Activated CD8-positive, alpha-beta T cell treated with anti-CD3 and anti-CD28 coated beads for 36 hours (primary cell): ENCODE measurements around the gene CRELD2. TPM values are rescaled to one million over a fixed set of nuclear protein-coding genes. Genes with fewer than 3 reads are reported as not detected.

Experiments used
- ATAC-seq: fragments of 200-7000 bp; cut with Tn5 transposase; one replicate; pipeline ENCODE4 v1.10.0; 2021; ENCODE audit warnings: mild to moderate bottlenecking, moderate library complexity
- CTCF ChIA-PET: fragments of 350-600 bp; sonication (Branson Sonifier 250); formaldehyde crosslinking; loops from one replicate; lab custom pipeline; 2021; ENCODE audit warnings: antibody characterized with exemption; lab: Charles Lee
- POLR2A ChIA-PET: fragments of 350-600 bp; sonication (Branson Sonifier 250); formaldehyde crosslinking; loops from one replicate; lab custom pipeline; 2021; ENCODE audit warnings: antibody characterized with exemption; lab: Charles Lee
- DNase-seq: peaks from one replicate; pipeline ENCODE4 v3.0.0-alpha.2; 2020
- H3K27ac Mint-ChIP-seq: one replicate; pipeline ENCODE4 v1.8.0; 2021; ENCODE audit warnings: mild to moderate bottlenecking, mixed read lengths
- H3K27me3 Mint-ChIP-seq: one replicate; pipeline ENCODE4 v1.8.0; 2021; ENCODE audit warnings: mixed read lengths
- H3K36me3 Mint-ChIP-seq: one replicate; pipeline ENCODE4 v1.8.0; 2021; ENCODE audit warnings: low read depth, mixed read lengths
- H3K4me1 Mint-ChIP-seq: one replicate; pipeline ENCODE4 v1.8.0; 2021; ENCODE audit warnings: low read depth, mixed read lengths
- H3K4me3 Mint-ChIP-seq: one replicate; pipeline ENCODE4 v1.8.0; 2021; ENCODE audit warnings: mild to moderate bottlenecking, moderate library complexity, mixed read lengths
- H3K9me3 Mint-ChIP-seq: one replicate; pipeline ENCODE4 v1.8.0; 2021; ENCODE audit warnings: mixed read lengths
- CTCF ChIP-seq: fragments of 200-600 bp; IDR thresholded peaks from one replicate; pipeline ENCODE4 v1.8.0; 2022; ENCODE audit warnings: antibody characterized with exemption, mild to moderate bottlenecking
- intact Hi-C: fragments of 100-400 bp; cut with micrococcal nuclease; formaldehyde crosslinking; loops from one replicate; pipeline ENCODE4 v1.10.0; 2022
- total RNA-seq, 2 experiments: library from RNA; stranded (reverse); gene quantifications; one replicate each; pipeline ENCODE4 v1.2.3, GENCODE V29; 2021

Gene CRELD2
- total RNA-seq, 2 experiments from 2014 or later = 26.1 to 28.2 TPM

GRCh38 chr22:49947296-49947622 lies 28.8 kb downstream of the CRELD2 start:
- Mint-ChIP-seq H3K27ac (no peak overlapping the region), H3K4me1 (peaks cover 6% of the 10 kb centered on the region), H3K4me3 (no peak overlapping the region), H3K9me3 (no peaks in the 10 kb centered on the region), H3K27me3 (no peaks in the 10 kb centered on the region), H3K36me3 (no peaks in the 10 kb centered on the region)
- TF ChIP-seq CTCF = no peak
- intact Hi-C loops = no loop called here
- ChIA-PET POLR2A (interaction anchor here (1.6 to 2.3 kb wide), 4 partner anchors 9 to 23 kb away, joined by 4 to 8 read pairs (median 6); no protein-coding TSS in a partner anchor), CTCF (no interaction called here)
- ATAC-seq (no peak), DNase-seq (no peak)

- ATAC-seq (no peak), DNase-seq (no peak)
- intact Hi-C loops = no loop called here
- Mint-ChIP-seq H3K4me3 (no peak overlapping the region), H3K4me1 (peaks cover 6% of the 10 kb centered on the region), H3K36me3 (no peaks in the 10 kb centered on the region), H3K9me3 (no peaks in the 10 kb centered on the region), H3K27ac (no peak overlapping the region), H3K27me3 (no peaks in the 10 kb centered on the region)
- ChIA-PET CTCF (no interaction called here), POLR2A (interaction anchor here (2.3 kb wide), 2 partner anchors 10 to 22 kb away, joined by 6 to 8 read pairs; no protein-coding TSS in a partner anchor)
- TF ChIP-seq CTCF = no peak
Measured at GRCh38 chr22:49948116-49948957, 29.9 kb downstream of the CRELD2 start.

GRCh38 chr22:49948958-49949913 lies 30.8 kb downstream of the CRELD2 start:
- ATAC-seq (no peak), DNase-seq (no peak)
- Mint-ChIP-seq H3K4me3 (no peak overlapping the region), H3K9me3 (no peaks in the 10 kb centered on the region), H3K36me3 (no peaks in the 10 kb centered on the region), H3K4me1 (peaks cover 6% of the 10 kb centered on the region), H3K27me3 (no peaks in the 10 kb centered on the region), H3K27ac (no peak overlapping the region)
- intact Hi-C loops = no loop called here
- CTCF ChIA-PET = no interaction called here
- POLR2A ChIA-PET = no interaction called here
- TF ChIP-seq CTCF = no peak

GRCh38 chr22:49949914-49950292 lies 31.5 kb downstream of the CRELD2 start:
- ChIA-PET CTCF (no interaction called here), POLR2A (interaction anchor here (2.0 kb wide), 1 partner anchor 13 kb away, joined by 10 read pairs; no protein-coding TSS in a partner anchor)
- Mint-ChIP-seq H3K4me1 (peaks cover 6% of the 10 kb centered on the region), H3K27ac (no peak overlapping the region), H3K27me3 (no peaks in the 10 kb centered on the region), H3K36me3 (no peaks in the 10 kb centered on the region), H3K4me3 (no peak overlapping the region), H3K9me3 (no peaks in the 10 kb centered on the region)
- intact Hi-C loops = no loop called here
- TF ChIP-seq CTCF = no peak
- no peak for ATAC-seq
- no peak for DNase-seq
